ENCODE results near the gene KCNMA1.

The KCNMA1 gene

DNA sequence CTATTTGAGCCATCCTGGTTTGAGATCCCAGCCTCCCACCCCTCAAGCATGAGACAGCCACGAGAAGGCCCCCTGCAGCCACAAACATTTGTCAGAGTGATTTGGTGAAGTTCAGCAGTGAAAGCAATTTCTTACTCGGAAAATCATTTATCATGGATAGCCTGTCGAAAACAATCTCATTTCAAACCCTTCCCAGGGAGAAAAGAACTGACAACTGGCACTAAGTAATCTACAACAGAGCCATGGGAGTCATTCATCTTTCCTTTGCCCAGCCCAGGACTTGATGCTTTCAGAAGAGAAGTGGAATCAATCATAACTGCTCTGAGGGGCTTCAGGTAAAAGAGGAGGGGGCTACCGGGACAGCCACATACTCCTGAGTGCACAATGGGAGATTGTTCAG is 411.2 kb downstream of the KCNMA1 start:
- Histone ChIP-seq H3K27me3 (peaks cover 20% of the 10 kb centered on the region), H3K4me1 (ENCODE audit: control insufficient read depth in 1 of 2, insufficient read depth in 1 of 2, low read depth in 1 of 2, low read length in 1 of 2) (no peaks in the 10 kb centered on the region), H3K27ac (no peak overlapping the region), H3K36me3 (no peaks in the 10 kb centered on the region), H3K4me3 (ENCODE audit: low read depth in 1 of 2, low read length in 1 of 2) (no peak overlapping the region), H3K9me3 (no peaks in the 10 kb centered on the region)
- TF ChIP-seq, protein P1, sequence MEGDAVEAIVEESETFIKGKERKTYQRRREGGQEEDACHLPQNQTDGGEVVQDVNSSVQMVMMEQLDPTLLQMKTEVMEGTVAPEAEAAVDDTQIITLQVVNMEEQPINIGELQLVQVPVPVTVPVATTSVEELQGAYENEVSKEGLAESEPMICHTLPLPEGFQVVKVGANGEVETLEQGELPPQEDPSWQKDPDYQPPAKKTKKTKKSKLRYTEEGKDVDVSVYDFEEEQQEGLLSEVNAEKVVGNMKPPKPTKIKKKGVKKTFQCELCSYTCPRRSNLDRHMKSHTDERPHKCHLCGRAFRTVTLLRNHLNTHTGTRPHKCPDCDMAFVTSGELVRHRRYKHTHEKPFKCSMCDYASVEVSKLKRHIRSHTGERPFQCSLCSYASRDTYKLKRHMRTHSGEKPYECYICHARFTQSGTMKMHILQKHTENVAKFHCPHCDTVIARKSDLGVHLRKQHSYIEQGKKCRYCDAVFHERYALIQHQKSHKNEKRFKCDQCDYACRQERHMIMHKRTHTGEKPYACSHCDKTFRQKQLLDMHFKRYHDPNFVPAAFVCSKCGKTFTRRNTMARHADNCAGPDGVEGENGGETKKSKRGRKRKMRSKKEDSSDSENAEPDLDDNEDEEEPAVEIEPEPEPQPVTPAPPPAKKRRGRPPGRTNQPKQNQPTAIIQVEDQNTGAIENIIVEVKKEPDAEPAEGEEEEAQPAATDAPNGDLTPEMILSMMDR (IDR thresholded peaks at IDR 0.05) = no peak

DNA sequence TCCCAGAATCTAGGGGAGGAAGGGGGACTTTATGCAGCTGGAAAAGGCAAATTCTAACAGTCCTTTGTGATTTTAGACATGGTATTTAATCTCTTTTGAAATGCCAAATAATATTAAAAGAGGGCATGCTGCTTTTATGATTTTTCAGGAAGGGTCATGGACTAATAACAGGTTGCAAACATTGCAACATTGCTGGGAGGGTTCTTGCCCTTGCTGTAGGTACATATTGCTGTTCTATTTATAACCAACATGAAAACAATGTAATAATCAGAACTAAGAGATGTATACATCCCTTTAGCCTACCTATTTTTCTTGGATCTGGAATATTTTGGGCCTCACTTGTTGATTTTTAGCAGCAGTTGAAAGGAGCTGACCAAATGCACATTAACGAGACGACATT is 411.6 kb downstream of the KCNMA1 start:
- H3K4me3 ChIP-seq (ENCODE audit: low read depth in 1 of 2, low read length in 1 of 2) = no peak overlapping the region
- H3K36me3 ChIP-seq = no peaks in the 10 kb centered on the region
- no peaks in the 10 kb centered on the region for H3K4me1 ChIP-seq (ENCODE audit: control insufficient read depth in 1 of 2, insufficient read depth in 1 of 2, low read depth in 1 of 2, low read length in 1 of 2)
- peaks cover 20% of the 10 kb centered on the region for H3K27me3 ChIP-seq
- TF ChIP-seq, protein P1 (IDR thresholded peaks at IDR 0.05) = no peak
- H3K9me3 ChIP-seq = no peaks in the 10 kb centered on the region
- H3K27ac ChIP-seq = no peak overlapping the region

DNA sequence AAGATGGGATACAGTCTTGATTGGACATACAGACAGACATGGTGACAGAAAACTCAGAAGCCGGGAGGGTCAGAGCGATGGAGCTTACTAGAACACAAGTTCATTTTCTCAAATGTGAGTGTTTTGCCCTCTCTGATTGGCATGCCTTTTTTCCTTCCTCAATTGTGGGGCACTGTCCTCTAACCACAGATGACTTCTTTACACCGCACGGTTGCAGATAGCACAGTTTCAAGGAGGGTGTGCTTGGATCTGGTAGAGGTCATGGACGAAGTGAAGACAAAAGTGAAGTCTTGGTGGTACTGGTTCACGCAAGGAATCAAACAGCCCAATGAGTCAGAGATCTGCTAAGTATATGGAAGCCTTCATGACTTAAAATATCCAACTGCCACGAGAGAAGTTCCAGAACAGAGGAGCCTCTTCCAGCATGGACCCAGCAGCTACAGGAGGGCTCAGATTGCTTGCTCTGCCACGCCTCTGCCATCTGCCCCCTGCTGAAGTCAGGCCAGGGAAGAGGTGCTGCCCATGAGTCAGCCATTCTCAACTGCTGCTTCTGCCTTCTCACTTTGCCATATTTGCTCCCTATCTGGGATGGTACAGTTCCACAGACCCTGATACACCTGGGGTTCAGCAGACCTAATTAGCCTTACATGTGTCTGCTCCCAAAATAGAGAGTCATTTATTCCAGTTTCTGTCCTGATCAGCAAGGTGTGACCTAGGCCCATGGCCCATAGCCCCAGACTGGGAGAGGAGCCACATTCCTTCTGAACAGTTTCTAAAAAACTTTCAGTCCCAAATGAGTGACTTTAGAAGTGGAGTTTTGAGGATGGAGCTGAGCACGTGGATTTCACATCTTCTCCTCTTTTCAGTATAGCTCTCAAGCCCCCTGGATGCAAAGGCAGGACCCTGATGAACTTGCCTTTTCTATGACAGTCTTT is 413.8 kb downstream of the KCNMA1 start:
- Histone ChIP-seq H3K27ac (no peak overlapping the region), H3K4me3 (ENCODE audit: low read depth in 1 of 2, low read length in 1 of 2) (no peak overlapping the region), H3K27me3 (peaks cover 20% of the 10 kb centered on the region), H3K9me3 (no peaks in the 10 kb centered on the region), H3K36me3 (no peaks in the 10 kb centered on the region), H3K4me1 (ENCODE audit: control insufficient read depth in 1 of 2, insufficient read depth in 1 of 2, low read depth in 1 of 2, low read length in 1 of 2) (no peaks in the 10 kb centered on the region)
- TF ChIP-seq, protein P1 (IDR thresholded peaks at IDR 0.05) = no peak

DNA sequence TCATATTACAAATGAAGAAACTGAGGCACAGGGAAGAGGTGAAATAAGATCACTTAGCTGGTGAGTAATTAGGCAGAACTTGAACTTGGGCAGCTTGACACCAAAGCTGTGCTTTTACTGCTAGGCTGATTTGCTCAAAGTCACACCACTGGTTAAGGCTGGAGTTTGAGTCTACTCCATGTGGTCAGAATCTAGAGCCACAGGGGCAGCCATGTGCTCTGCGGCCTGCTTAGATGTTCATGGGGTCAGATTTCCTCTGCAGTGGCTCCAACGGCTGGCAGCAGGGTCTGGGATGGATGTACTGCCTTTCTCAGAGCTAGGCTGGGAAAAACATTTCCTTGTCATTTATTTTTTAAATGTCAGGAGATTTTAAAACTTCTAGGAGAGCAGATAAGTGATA is 417.5 kb downstream of the KCNMA1 start:
- TF ChIP-seq, protein P1 (IDR thresholded peaks at IDR 0.05) = no peak
- no peak overlapping the region for H3K4me3 ChIP-seq (ENCODE audit: low read depth in 1 of 2, low read length in 1 of 2)

DNA sequence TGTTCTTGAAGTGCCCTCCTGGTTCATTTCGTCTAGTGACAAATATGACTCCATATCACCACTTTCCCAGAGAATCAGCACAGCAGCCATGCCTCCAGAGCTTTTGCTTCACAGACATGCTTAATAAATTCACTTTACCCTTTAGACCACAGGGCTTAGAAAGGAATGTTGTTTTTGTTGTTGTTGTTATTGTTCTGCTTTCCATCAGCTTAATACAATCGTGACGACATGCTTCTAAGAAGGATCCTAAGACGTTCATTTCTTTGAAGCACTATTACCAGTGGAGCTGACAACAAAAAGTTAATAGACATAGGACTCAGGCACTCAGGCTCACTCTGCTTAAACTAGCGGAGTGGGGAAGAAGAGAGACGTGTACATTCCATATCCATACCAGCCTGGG is 418.6 kb downstream of the KCNMA1 start:
- Histone ChIP-seq H3K9me3 (no peaks in the 10 kb centered on the region), H3K4me3 (ENCODE audit: low read depth in 1 of 2, low read length in 1 of 2) (no peak overlapping the region), H3K4me1 (ENCODE audit: control insufficient read depth in 1 of 2, insufficient read depth in 1 of 2, low read depth in 1 of 2, low read length in 1 of 2) (no peaks in the 10 kb centered on the region), H3K27ac (no peak overlapping the region), H3K36me3 (no peaks in the 10 kb centered on the region), H3K27me3 (peaks cover 15% of the 10 kb centered on the region)
- TF ChIP-seq, protein P1 (IDR thresholded peaks at IDR 0.05) = no peak

More for the DNA sequence above, 417.5 kb downstream of the KCNMA1 start:
- Histone ChIP-seq H3K4me1 (ENCODE audit: control insufficient read depth in 1 of 2, insufficient read depth in 1 of 2, low read depth in 1 of 2, low read length in 1 of 2) (no peaks in the 10 kb centered on the region), H3K36me3 (no peaks in the 10 kb centered on the region), H3K27me3 (peaks cover 20% of the 10 kb centered on the region), H3K27ac (no peak overlapping the region), H3K9me3 (no peaks in the 10 kb centered on the region)
